Tibial artery (tissue), 4 donors: ENCODE measurements around the gene SELL.

Source experiments
- DNase-seq, 2 donors: peaks; one replicate each; pipeline ENCODE4 v3.0.0-alpha.2; 2019
- H3K27ac ChIP-seq, 2 donors: fragments of 200-600 bp; sonication (generic) in 1 of 2; 1 replicate in 1 of 2; 2 replicates in 1 of 2; pipeline ENCODE4 v1.5.1; 2018 to 2019; ENCODE audit warnings: mild to moderate bottlenecking in 1 of 2
- H3K27me3 ChIP-seq, 2 donors: fragments of 200-600 bp; sonication (generic) in 1 of 2; one replicate each; pipeline versions ENCODE4 v1.5.1 to v1.6.0; 2016 to 2019
- H3K36me3 ChIP-seq, 3 donors: fragments of 200-600 bp; sonication (generic) in 2 of 3; one replicate each; pipeline ENCODE4 v1.5.1; 2016 to 2019; ENCODE audit warnings: mild to moderate bottlenecking in 2 of 3
- H3K4me1 ChIP-seq, 4 donors: fragments of 200-600 bp; sonication (generic) in 2 of 4; 1 replicate in 3 of 4; 2 replicates in 1 of 4; pipeline ENCODE4 v1.5.1; 2016 to 2019
- H3K4me3 ChIP-seq, 2 donors: fragments of 200-600 bp; sonication (generic) in 1 of 2; 1 replicate in 1 of 2; 2 replicates in 1 of 2; pipeline ENCODE4 v1.5.1; 2018 to 2019; ENCODE audit warnings: mild to moderate bottlenecking in 2 of 2
- H3K9me3 ChIP-seq, 3 donors: fragments of 200-600 bp; sonication (generic) in 1 of 3; one replicate each; pipeline ENCODE4 v1.5.1; 2016 to 2019
- CTCF ChIP-seq, 2 experiments: fragments of 200-600 bp in 1 of 2; fragments of 450-650 bp in 1 of 2; IDR thresholded peaks; one replicate each; pipeline ENCODE4 v1.5.1; 2017 to 2019; ENCODE audit warnings: antibody characterized with exemption in 2 of 2, mild to moderate bottlenecking in 1 of 2, moderate library complexity in 1 of 2
- intact Hi-C: fragments of 100-400 bp; cut with DNase I; formaldehyde crosslinking; loops from one replicate; pipeline ENCODE4 v1.15.0; 2023; ENCODE audit warnings: low total_unique reads

Gene SELL

DNA sequence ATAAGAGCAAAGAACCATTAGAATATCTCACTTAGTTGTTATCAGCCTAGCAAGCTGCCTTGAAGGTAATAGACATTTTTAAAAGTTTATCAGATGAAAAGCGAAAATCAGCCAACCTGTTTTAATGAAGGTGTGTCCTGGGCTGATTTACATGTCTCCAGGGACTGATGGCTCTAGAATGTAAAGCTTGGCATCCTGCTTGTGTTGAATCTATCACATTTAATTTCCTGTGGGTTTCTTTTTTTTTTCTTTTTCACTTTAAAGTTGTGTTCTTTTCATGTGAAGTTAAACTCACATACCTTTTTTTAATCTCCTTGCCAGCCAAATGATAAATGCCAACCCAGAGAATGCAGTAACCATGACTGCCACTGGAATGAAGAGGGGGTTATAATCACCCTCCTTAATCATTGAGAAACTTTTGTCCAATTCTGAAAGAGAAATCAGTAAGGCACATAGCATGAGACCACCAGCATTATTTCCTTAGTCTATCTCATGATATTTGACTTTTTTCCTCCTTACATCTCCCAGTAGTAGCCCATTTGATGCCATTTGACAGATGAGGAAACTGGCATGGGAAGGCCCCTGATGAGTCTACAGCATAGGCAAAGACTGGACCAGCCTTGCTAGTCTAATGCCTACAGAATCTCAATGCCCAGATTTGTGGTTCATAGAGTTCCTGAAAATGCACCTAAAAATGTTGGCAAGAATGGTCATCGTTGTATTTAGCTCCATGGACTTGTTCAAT is 10.0 kb downstream of the SELL start:
- Histone ChIP-seq H3K4me3 (no peak overlapping the region), H3K9me3 (no peaks in the 10 kb centered on the region), H3K27ac (no peak overlapping the region), H3K27me3 (no peaks in the 10 kb centered on the region), H3K4me1 (no peaks in the 10 kb centered on the region), H3K36me3 (no peaks in the 10 kb centered on the region)
- no peak for TF ChIP-seq CTCF (IDR thresholded peaks at IDR 0.05)
- intact Hi-C loops, result no loop called here
- no peak for DNase-seq

GRCh38 chr1:169699707-169700106 is 11.7 kb downstream of the SELL start:
- no peaks in the 10 kb centered on the region for H3K9me3 ChIP-seq
- DNase-seq, result no peak
- no peak overlapping the region for H3K4me3 ChIP-seq
- H3K36me3 ChIP-seq, result no peaks in the 10 kb centered on the region
- H3K4me1 ChIP-seq, result no peaks in the 10 kb centered on the region
- H3K27me3 ChIP-seq, result no peaks in the 10 kb centered on the region
- intact Hi-C loops, result no loop called here
- no peak overlapping the region for H3K27ac ChIP-seq
- no peak for TF ChIP-seq CTCF (IDR thresholded peaks at IDR 0.05)

- Histone ChIP-seq H3K27me3 (no peaks in the 10 kb centered on the region), H3K36me3 (no peaks in the 10 kb centered on the region), H3K9me3 (no peaks in the 10 kb centered on the region), H3K4me3 (no peak overlapping the region), H3K4me1 (no peaks in the 10 kb centered on the region), H3K27ac (no peak overlapping the region)
- DNase-seq, result no peak
- no peak for TF ChIP-seq CTCF (IDR thresholded peaks at IDR 0.05)
- intact Hi-C loops, result no loop called here
Measured at GRCh38 chr1:169698976-169699375, 12.4 kb downstream of the SELL start.

DNA sequence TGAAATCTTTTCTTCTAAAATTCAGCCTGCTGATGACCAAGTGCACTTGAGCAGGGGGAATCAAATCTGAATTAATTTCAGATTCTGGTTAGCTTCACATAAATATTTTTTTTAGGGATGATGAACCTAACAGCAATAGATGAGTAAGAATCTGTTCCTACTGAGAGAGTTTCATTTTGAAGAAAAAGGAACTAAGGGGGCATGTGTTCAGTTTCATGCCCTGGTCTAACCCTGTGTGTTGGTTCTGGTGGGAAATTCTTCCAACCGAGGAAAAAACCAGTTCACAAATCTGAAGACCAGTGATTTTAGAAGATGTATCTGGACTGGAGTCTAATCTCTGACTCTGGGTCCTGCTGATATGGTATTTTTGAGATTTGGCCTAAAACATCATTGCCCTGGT is 13.7 kb downstream of the SELL start:
- Histone ChIP-seq H3K27me3 (no peaks in the 10 kb centered on the region), H3K9me3 (no peaks in the 10 kb centered on the region), H3K4me1 (no peaks in the 10 kb centered on the region), H3K4me3 (no peak overlapping the region), H3K36me3 (no peaks in the 10 kb centered on the region), H3K27ac (no peak overlapping the region)
- intact Hi-C loops, result no loop called here
- TF ChIP-seq CTCF (IDR thresholded peaks at IDR 0.05), result no peak
- DNase-seq, result no peak

DNA sequence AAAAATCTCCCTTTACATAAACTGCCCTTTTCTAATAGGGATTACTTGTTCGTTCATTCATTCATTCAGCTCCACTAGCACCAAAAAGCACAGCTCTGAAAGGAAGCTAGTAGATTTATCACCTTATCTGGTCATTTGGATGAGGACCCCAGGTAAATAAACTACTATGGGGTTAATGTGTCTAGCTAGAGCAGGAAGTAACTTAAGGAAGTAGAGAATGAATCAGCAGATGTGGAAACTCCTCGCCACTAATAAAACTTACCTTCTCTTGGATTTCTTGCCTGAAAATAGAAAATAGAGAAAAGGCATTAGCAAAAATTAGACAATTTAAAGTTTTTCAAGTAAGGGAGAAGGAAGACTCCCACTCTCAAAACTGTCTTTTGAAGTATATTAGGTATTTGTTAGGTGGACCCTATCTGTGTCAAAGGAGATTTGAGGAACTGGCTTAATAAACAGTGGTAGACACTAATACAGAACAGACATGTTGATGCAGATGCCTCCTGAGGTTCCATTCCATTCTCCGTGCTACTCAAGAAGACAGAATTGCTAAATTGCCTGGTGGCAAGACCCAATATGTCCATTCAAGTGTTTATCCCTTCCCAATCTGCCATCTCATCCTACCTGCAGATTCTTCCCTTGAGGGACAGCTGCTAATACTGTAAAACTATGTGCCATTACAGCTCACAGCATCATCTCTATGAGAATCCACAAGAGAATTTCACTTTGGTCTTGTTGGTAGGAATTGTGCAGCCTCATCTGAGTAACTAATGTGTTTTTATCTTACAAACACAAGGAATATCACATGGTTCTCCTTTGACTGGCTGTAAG is 14.9 kb downstream of the SELL start:
- DNase-seq, result no peak
- no peak overlapping the region for H3K27ac ChIP-seq
- TF ChIP-seq CTCF (IDR thresholded peaks at IDR 0.05), result no peak
- H3K36me3 ChIP-seq, result no peaks in the 10 kb centered on the region
- no peaks in the 10 kb centered on the region for H3K27me3 ChIP-seq
- H3K9me3 ChIP-seq, result no peaks in the 10 kb centered on the region
- intact Hi-C loops, result no loop called here
- H3K4me3 ChIP-seq, result no peak overlapping the region
- no peaks in the 10 kb centered on the region for H3K4me1 ChIP-seq
